ENCODE results near the gene DRD3.

DRD3 gene

GRCh38 chr3:114176890-114177289, 2.0 kb downstream of the DRD3 start:
- no peak for DNase-seq

- DNase-seq, result no peak
Observed at GRCh38 chr3:114176487-114176886, 2.4 kb downstream of the DRD3 start.

- DNase-seq, result no peak
Observed at GRCh38 chr3:114175204-114175987, 3.5 kb downstream of the DRD3 start.

GRCh38 chr3:114171677-114172076, 7.2 kb downstream of the DRD3 start:
- no peak for DNase-seq

- DNase-seq, result no peak
Observed at GRCh38 chr3:114168150-114168549, 10.7 kb downstream of the DRD3 start.

GRCh38 chr3:114157321-114157720, 21.5 kb downstream of the DRD3 start:
- DNase-seq, result no peak

- peak; percentile 35 for DNase-seq
Observed at GRCh38 chr3:114155370-114155821, 23.5 kb downstream of the DRD3 start.

GRCh38 chr3:114154321-114154821, 24.5 kb downstream of the DRD3 start:
- no peak for DNase-seq

GRCh38 chr3:114152519-114153151, 26.2 kb downstream of the DRD3 start:
- DNase-seq, result peak; percentile 55

- no peak for DNase-seq
Observed at GRCh38 chr3:114151091-114151490, 27.8 kb downstream of the DRD3 start.

- DNase-seq, result no peak
Observed at GRCh38 chr3:114147251-114147650, 31.6 kb downstream of the DRD3 start.

- no peak for DNase-seq
Observed at GRCh38 chr3:114144909-114145688, 33.8 kb downstream of the DRD3 start.

GRCh38 chr3:114143817-114144216, 35.0 kb downstream of the DRD3 start:
- no peak for DNase-seq

GRCh38 chr3:114139836-114140235, 39.0 kb downstream of the DRD3 start:
- DNase-seq, result no peak

GRCh38 chr3:114133947-114134346, 44.9 kb downstream of the DRD3 start:
- no peak for DNase-seq

- peak; percentile 6 for DNase-seq
Observed at GRCh38 chr3:114132500-114132899, 46.4 kb downstream of the DRD3 start.

- DNase-seq, result no peak
Observed at GRCh38 chr3:114128826-114129225, 50.0 kb downstream of the DRD3 start.

GRCh38 chr3:114128231-114128630, 50.6 kb downstream of the DRD3 start:
- no peak for DNase-seq

GRCh38 chr3:114127517-114127916, 51.3 kb downstream of the DRD3 start:
- no peak for DNase-seq

- no peak for DNase-seq
Observed at GRCh38 chr3:114126461-114126860, 52.4 kb downstream of the DRD3 start.

GRCh38 chr3:114122027-114122709, 56.7 kb downstream of the DRD3 start:
- DNase-seq, result no peak

- no peak for DNase-seq
Observed at GRCh38 chr3:114120211-114120610, 58.6 kb downstream of the DRD3 start.

GRCh38 chr3:114119776-114120175, 59.1 kb downstream of the DRD3 start:
- DNase-seq, result no peak

All from suppressor macrophage treated with lipopolysaccharide for 4 hours (primary cell).